SJSA1 (cell line): ENCODE results near the gene PLEKHA8. TPM values are rescaled to one million over a fixed set of nuclear protein-coding genes. Genes with fewer than 3 reads are reported as not detected.

Source experiments
- DNase-seq, 2 experiments: peaks; one replicate each; pipeline ENCODE4 v3.0.0-alpha.2; 2015 to 2020; ENCODE audit warnings: low spot score in 2 of 2, low read depth in 1 of 2
- H3K27ac ChIP-seq: fragments of 250-450 bp; sonication (Bioruptor Pico); 2 replicates; pipeline ENCODE4 v1.5.1; 2020; ENCODE audit warnings: mild to moderate bottlenecking, moderate library complexity
- H3K27me3 ChIP-seq: fragments of 250-450 bp; sonication (Bioruptor Pico); replicated peaks from 2 replicates; pipeline ENCODE4 v1.5.1; 2020; ENCODE audit warnings: mild to moderate bottlenecking, moderate library complexity
- H3K36me3 ChIP-seq: fragments of 250-450 bp; sonication (Bioruptor Pico); 2 replicates; pipeline ENCODE4 v1.5.1; 2020; ENCODE audit warnings: mild to moderate bottlenecking
- H3K4me1 ChIP-seq: fragments of 250-450 bp; sonication (Bioruptor Pico); replicated peaks from 2 replicates; pipeline ENCODE4 v1.6.1; 2021; ENCODE audit warnings: mild to moderate bottlenecking
- H3K4me3 ChIP-seq: fragments of 250-450 bp; sonication (Bioruptor Pico); 2 replicates; pipeline ENCODE4 v1.5.1; 2020; ENCODE audit warnings: mild to moderate bottlenecking
- H3K9me3 ChIP-seq: fragments of 250-450 bp; sonication (Bioruptor Pico); replicated peaks from 2 replicates; pipeline ENCODE4 v1.5.1; 2020; ENCODE audit warnings: mild to moderate bottlenecking
- total RNA-seq: library from RNA; depleted of rRNA; stranded (reverse); fragments of >200 nt; shearing (Covaris generic); gene quantifications from 2 replicates; pipeline ENCODE4 v1.2.3, GENCODE V29; 2014

Gene PLEKHA8
- total RNA-seq, 1 experiment from 2014 or later = 12.5 TPM

- Histone ChIP-seq H3K9me3 (no peaks in the 10 kb centered on the region), H3K4me3 (no peak overlapping the region), H3K36me3 (no peaks in the 10 kb centered on the region), H3K27me3 (no peaks in the 10 kb centered on the region), H3K4me1 (peaks cover 66% of the 10 kb centered on the region), H3K27ac (no peak overlapping the region)
- no peak for DNase-seq
Observed at GRCh38 chr7:30167901-30168300, 139.7 kb downstream of the PLEKHA8 start.

GRCh38 chr7:30168835-30169573 is 140.8 kb downstream of the PLEKHA8 start:
- H3K4me1 ChIP-seq = peaks cover 66% of the 10 kb centered on the region
- no peaks in the 10 kb centered on the region for H3K9me3 ChIP-seq
- H3K27me3 ChIP-seq = no peaks in the 10 kb centered on the region
- peak in 1 of 2 experiments; percentile 84 for DNase-seq
- peak overlapping the region; percentile 92 for H3K27ac ChIP-seq
- no peaks in the 10 kb centered on the region for H3K36me3 ChIP-seq
- no peak overlapping the region for H3K4me3 ChIP-seq

- Histone ChIP-seq H3K27me3 (no peaks in the 10 kb centered on the region), H3K4me3 (no peak overlapping the region), H3K9me3 (no peaks in the 10 kb centered on the region), H3K4me1 (peaks cover 62% of the 10 kb centered on the region), H3K36me3 (no peaks in the 10 kb centered on the region), H3K27ac (peak overlapping the region; percentile 92)
- peak; percentile 85 to 87 for DNase-seq
Observed at GRCh38 chr7:30169579-30169978, 141.4 kb downstream of the PLEKHA8 start.

DNA sequence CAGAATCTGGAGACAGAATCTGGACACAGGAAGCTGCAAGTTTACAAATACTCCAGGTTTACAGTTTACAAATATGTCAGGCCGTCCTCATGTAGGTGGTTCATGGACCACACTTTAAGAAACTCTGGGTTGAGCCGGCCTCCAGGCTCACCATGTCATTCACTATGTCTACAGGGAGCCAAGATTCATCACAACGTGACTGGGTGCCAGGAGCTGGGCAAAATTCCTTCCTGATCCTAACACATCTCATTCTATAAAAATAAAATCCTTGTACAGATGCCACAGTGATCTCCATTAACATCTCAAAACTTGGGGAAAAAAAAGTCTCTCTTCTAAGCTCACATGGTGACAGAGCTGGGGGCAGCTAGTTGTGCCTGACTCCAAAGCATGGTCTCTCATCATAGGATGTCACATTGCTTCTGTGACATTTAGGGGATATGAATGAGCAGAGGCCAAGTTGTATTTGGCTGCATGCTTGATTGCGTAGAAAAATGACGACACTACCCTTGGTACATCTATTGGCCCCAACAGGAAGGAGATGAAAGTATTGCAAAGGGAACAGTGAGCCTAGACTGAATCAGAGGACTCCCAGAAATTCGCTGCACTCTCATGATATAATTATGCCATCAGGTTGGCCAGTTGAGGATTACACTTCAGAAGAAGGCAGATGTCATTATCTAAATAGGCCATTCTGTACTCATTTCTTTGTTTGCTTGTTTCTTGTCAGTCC is 142.4 kb downstream of the PLEKHA8 start:
- Histone ChIP-seq H3K27me3 (no peaks in the 10 kb centered on the region), H3K27ac (peak overlapping the region; percentile 92), H3K9me3 (no peaks in the 10 kb centered on the region), H3K4me1 (peaks cover 66% of the 10 kb centered on the region), H3K4me3 (no peak overlapping the region), H3K36me3 (no peaks in the 10 kb centered on the region)
- peak in 1 of 2 experiments; percentile 35 for DNase-seq

DNA sequence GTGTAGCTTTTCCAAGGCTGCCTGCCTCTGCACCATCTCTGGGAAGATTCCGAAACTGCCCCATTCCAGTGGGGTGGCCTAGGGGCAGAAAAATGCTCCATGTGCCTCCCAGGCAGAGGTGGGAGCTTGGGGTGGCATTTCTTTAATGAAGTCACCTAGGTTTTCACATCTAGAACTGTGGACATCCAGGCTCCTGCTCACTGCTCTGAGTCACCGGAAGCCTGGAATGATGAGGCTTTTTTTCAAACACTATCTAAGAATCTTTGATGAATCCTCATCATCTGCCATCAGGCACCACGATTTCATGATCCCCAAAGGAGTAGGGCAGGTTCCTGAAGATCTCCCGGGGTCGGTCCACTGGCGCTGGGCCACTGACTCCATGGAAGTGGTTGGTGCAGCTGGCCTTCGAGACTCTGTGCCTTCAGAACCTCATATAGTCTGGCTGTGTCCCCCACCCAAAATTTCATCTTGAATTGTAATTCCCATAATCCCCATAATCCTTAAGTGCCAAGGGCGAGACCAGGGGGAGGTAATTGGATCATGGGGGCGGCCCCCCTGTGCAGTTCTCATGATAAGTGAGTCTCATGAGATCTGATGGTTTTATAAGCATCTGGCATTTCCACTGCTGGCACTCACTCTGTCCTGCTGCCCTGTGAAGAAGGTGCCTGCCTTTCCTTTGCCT is 143.7 kb downstream of the PLEKHA8 start:
- peak overlapping the region; percentile 92 for H3K27ac ChIP-seq
- DNase-seq = peak; percentile 44 to 59
- no peaks in the 10 kb centered on the region for H3K9me3 ChIP-seq
- no peaks in the 10 kb centered on the region for H3K27me3 ChIP-seq
- no peaks in the 10 kb centered on the region for H3K36me3 ChIP-seq
- no peak overlapping the region for H3K4me3 ChIP-seq
- peaks cover 66% of the 10 kb centered on the region for H3K4me1 ChIP-seq

- H3K27ac ChIP-seq = peak overlapping the region; percentile 92
- DNase-seq = no peak
Observed at GRCh38 chr7:30172451-30172850, 144.2 kb downstream of the PLEKHA8 start.

DNA sequence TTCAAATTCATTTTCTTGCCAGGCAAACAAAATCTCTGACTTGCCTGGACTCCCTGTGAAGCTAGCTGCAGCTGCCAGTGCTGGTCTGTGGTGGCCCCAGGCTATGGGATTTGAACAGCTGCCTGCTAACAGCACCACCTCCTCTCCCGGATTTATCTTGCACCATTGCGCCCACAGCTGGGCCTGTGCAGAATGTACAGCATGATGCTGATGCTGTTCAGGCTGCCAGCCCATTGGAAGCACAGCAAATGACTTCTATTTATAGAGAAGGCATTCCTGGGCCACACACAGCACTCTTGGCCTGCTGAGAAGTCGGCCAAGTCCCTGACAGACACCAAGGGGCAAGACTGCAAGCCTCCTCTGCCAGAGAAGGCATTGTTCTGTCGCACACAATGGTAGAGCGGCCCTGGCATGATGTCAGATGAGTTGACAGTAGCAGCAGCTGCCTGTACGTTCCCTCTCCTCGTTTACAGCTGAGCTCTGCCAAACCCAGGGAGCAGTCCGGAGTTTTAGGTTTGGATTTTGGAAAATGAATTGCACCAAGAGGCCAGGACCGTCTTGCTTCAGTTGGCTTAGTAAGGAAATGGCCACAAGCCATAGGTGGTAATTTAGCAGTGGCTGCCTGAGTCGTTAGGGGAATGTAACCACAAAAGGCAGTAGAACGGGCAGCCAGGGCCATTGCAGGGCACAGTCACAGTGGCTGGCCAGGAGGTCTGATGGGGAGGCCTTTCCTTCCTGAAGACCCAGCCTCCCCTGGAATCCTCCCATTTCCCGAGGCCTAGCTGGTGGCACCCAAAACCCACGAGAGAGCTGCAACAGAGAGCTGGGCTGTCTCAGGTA is 145.1 kb downstream of the PLEKHA8 start:
- H3K27me3 ChIP-seq = no peaks in the 10 kb centered on the region
- no peaks in the 10 kb centered on the region for H3K9me3 ChIP-seq
- DNase-seq = peak; percentile 90 to 95
- no peak overlapping the region for H3K4me3 ChIP-seq
- H3K4me1 ChIP-seq = peaks cover 66% of the 10 kb centered on the region
- peak overlapping the region; percentile 92 for H3K27ac ChIP-seq
- H3K36me3 ChIP-seq = no peaks in the 10 kb centered on the region

More at GRCh38 chr7:30172451-30172850, 144.2 kb downstream of the PLEKHA8 start:
- Histone ChIP-seq H3K4me3 (no peak overlapping the region), H3K9me3 (no peaks in the 10 kb centered on the region), H3K27me3 (no peaks in the 10 kb centered on the region), H3K36me3 (no peaks in the 10 kb centered on the region), H3K4me1 (peaks cover 66% of the 10 kb centered on the region)

- Histone ChIP-seq H3K9me3 (no peaks in the 10 kb centered on the region), H3K4me3 (no peak overlapping the region), H3K27me3 (no peaks in the 10 kb centered on the region), H3K4me1 (peaks cover 47% of the 10 kb centered on the region), H3K36me3 (no peaks in the 10 kb centered on the region), H3K27ac (no peak overlapping the region)
- DNase-seq = no peak
Observed at GRCh38 chr7:30175180-30175579, 147.0 kb downstream of the PLEKHA8 start.

DNA sequence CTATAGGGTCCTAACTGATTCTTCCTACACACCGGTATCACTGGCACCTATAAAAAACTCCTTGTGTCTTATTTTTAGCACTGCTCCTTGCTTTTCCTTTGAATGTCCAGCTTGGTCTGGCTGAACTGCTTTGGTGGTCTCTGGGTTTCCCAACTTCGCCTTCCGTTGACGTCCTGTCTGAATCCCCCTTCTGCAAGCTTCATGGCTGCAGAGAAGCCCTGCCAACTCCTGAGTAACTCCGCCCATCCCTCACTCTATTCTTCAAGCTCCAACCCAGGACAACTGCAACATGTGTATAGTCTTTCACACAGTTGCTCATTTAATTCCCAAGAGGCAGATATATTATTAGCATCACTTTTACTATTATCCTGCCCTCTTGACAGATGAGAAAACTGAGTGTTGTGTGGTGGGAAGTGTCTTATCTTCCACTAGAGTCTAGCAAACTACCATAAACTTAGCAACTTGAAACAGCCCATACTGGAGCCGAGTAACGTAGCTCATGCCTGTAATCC is 147.5 kb downstream of the PLEKHA8 start:
- Histone ChIP-seq H3K27me3 (no peaks in the 10 kb centered on the region), H3K4me1 (peaks cover 42% of the 10 kb centered on the region), H3K9me3 (no peaks in the 10 kb centered on the region), H3K27ac (no peak overlapping the region), H3K36me3 (no peaks in the 10 kb centered on the region), H3K4me3 (no peak overlapping the region)
- no peak for DNase-seq

DNA sequence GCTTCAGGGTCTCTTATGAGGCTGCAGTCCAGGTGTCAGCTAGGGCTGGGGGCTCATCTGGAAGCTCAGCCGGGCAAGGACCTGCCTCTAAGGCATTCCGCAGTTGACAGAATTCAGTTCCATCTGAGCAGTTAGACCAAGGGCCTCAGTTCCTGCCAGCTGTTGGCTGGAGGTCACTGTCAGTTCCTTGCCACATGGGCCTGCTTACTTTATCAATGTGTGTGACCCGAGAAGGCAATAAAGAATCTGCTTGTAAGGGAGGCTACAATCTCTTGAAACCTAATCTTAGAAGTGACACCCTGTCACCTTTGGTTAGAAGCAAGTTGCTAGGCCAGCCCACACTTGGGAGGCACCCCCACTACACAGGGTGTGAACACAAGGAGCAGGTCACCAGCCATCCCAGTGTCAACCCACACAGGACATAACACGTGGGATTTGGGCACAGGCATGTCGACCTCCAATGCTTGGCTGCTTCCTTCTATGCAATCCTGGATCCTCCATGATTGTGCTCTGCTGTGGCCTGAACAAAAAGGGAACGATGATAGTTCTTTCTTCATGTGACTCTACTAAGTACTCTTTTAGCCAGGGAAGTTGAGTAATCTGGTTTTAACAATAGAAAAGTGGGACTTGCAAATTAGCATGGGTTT is 148.4 kb downstream of the PLEKHA8 start:
- no peaks in the 10 kb centered on the region for H3K36me3 ChIP-seq
- H3K27me3 ChIP-seq = no peaks in the 10 kb centered on the region
- H3K4me3 ChIP-seq = no peak overlapping the region
- no peak for DNase-seq
- H3K27ac ChIP-seq = no peak overlapping the region
- no peaks in the 10 kb centered on the region for H3K9me3 ChIP-seq
- peaks cover 33% of the 10 kb centered on the region for H3K4me1 ChIP-seq

- H3K4me3 ChIP-seq = no peak overlapping the region
- no peaks in the 10 kb centered on the region for H3K36me3 ChIP-seq
- DNase-seq = no peak
- H3K9me3 ChIP-seq = no peaks in the 10 kb centered on the region
- H3K27me3 ChIP-seq = no peaks in the 10 kb centered on the region
- no peak overlapping the region for H3K27ac ChIP-seq
- H3K4me1 ChIP-seq = peaks cover 27% of the 10 kb centered on the region
Observed at GRCh38 chr7:30177186-30177585, 149.0 kb downstream of the PLEKHA8 start.

GRCh38 chr7:30177965-30178364 is 149.8 kb downstream of the PLEKHA8 start:
- H3K4me3 ChIP-seq = no peak overlapping the region
- H3K4me1 ChIP-seq = peaks cover 20% of the 10 kb centered on the region
- H3K27ac ChIP-seq = no peak overlapping the region
- DNase-seq = no peak
- H3K27me3 ChIP-seq = no peaks in the 10 kb centered on the region
- H3K9me3 ChIP-seq = no peaks in the 10 kb centered on the region
- H3K36me3 ChIP-seq = no peaks in the 10 kb centered on the region
